Measurements from ENCODE around the gene SALL3. TPM values are rescaled to one million over a fixed set of nuclear protein-coding genes. Genes with fewer than 3 reads are reported as not detected.

SALL3 gene
- total RNA-seq, 2 experiments from 2014 or later = not detected

DNA sequence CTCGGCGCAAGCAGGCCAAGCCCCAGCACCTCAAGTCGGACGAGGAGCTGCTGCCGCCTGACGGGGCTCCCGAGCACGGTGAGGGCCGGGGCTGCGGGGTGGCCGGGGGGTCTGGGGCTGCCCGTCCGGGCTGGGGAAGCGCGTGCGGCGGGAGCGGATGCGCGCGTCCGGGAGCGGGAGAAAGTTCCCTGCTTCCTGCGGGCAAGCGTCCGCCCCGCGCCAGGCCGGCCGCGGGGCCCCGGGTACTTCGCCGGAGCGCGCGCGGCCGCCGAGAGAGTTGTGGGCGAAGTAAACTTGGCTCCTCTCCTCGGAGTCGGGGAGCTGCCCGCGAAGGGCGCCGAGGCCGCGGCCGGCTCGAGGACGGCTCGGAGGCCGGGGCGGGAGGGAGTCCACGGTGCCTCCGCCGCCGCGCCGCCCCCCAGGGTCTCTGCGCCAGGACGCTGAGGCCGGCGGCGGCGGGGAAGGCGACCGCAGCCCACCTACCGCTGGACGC is 707 bp downstream of the SALL3 start:
- ATAC-seq (ENCODE audit: low read depth) (no peak), DNase-seq (no peak)
- peaks cover 70% of the 10 kb centered on the region for H3K27me3 Mint-ChIP-seq
- peaks cover 9% of the 10 kb centered on the region for H3K4me1 Mint-ChIP-seq
- H3K4me3 Mint-ChIP-seq = no peak overlapping the region
- H3K27ac Mint-ChIP-seq = no peak overlapping the region
- H3K9me3 Mint-ChIP-seq = peaks cover 3% of the 10 kb centered on the region
- POLR2A ChIA-PET = no interaction called here
- H3K36me3 Mint-ChIP-seq = peaks cover 8% of the 10 kb centered on the region

- H3K9me3 Mint-ChIP-seq = peaks cover 3% of the 10 kb centered on the region
- no peak overlapping the region for H3K27ac Mint-ChIP-seq
- peaks cover 70% of the 10 kb centered on the region for H3K27me3 Mint-ChIP-seq
- ATAC-seq (ENCODE audit: low read depth) (no peak), DNase-seq (peak; percentile 42)
- H3K4me3 Mint-ChIP-seq = peak overlapping the region; percentile 61
- peaks cover 11% of the 10 kb centered on the region for H3K4me1 Mint-ChIP-seq
- peaks cover 7% of the 10 kb centered on the region for H3K36me3 Mint-ChIP-seq
- POLR2A ChIA-PET = no interaction called here
Observed at GRCh38 chr18:78980777-78981380, 1.3 kb downstream of the SALL3 start.

DNA sequence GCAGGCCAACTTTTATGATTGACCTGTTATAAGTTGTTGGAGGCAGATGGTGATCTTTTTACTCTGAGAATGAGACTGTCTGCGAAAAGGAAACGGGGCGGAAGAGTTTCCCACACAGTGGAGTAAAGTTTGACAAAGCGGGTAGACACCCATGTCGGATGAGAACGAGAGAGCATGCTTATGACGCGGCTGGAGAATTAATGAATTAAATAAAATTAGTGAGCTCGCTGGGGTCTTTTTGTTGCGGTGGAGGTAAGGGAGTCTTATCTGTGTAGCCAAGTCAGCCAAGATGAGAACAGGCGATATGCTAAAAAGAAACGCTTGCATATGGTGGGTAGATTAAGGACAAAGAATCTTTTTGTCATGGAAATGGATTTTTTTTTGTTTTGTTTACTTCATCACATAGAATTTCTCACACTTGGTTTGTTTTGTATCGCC is 1.8 kb downstream of the SALL3 start:
- H3K27ac Mint-ChIP-seq = peak overlapping the region; percentile 71

DNA sequence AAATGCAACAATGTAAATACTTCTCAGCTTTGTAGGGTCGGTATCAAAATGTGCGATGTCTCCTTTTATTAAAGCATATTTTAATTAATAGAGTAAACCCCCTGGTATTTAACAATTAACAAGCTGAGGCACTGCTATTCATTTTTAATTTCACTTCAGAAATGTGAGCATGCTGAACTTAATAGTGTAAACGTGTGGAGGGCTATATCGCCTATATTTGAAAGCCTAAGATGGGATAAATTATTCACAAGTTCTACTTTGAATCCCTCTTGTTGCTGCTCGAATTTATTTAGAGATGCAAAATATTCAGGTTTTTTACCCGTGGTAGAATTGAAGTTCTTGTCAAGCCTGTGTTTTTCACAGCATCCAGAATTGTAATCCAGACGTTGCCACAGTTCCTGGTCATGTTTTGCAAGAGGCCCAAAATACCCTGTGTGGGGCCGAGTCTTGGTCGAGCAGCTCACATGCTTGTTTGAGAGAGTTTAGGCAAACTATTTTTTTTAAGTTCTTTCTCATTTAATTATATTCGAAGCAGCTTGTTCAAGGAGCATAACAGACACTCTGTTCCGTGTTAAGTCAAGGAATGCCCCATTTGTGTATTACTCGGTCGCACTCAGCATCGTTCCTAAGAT is 2.5 kb downstream of the SALL3 start:
- POLR2A ChIA-PET = no interaction called here
- peak overlapping the region; percentile 61 for H3K4me3 Mint-ChIP-seq
- peaks cover 10% of the 10 kb centered on the region for H3K4me1 Mint-ChIP-seq
- H3K27me3 Mint-ChIP-seq = peaks cover 66% of the 10 kb centered on the region
- no peak for DNase-seq
- H3K36me3 Mint-ChIP-seq = peaks cover 5% of the 10 kb centered on the region
- H3K27ac Mint-ChIP-seq = peak overlapping the region; percentile 71
- peaks cover 3% of the 10 kb centered on the region for H3K9me3 Mint-ChIP-seq
- no peak for ATAC-seq (ENCODE audit: low read depth)

More for the DNA sequence above, 1.8 kb downstream of the SALL3 start:
- Mint-ChIP-seq H3K27me3 (peaks cover 70% of the 10 kb centered on the region), H3K9me3 (peaks cover 3% of the 10 kb centered on the region), H3K4me1 (peaks cover 11% of the 10 kb centered on the region), H3K36me3 (peaks cover 6% of the 10 kb centered on the region), H3K4me3 (peak overlapping the region; percentile 61)
- POLR2A ChIA-PET = no interaction called here
- DNase-seq (no peak), ATAC-seq (ENCODE audit: low read depth) (no peak)

DNA sequence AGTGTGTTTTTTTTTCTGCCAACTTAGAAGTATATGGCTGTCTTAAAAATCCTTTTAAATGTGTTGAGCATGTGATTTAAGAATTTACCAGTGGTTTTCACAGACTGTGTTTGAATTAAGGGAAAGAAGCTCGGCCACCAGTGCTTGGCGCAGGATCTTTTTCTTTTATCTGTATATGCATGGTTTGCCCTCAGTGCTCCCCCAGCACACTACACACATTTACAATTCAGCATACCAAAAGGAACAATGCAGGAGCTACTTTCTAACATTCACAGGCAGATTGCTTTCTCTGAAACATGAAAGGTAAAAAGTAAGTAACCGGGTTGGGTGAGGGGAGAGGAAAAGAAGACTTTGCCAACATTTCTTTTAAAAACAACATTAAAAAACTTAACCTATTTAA is 3.9 kb downstream of the SALL3 start:
- DNase-seq (no peak), ATAC-seq (ENCODE audit: low read depth) (no peak)
- Mint-ChIP-seq H3K27ac (no peak overlapping the region), H3K27me3 (peaks cover 67% of the 10 kb centered on the region), H3K9me3 (peaks cover 3% of the 10 kb centered on the region), H3K4me1 (peaks cover 6% of the 10 kb centered on the region), H3K4me3 (no peak overlapping the region), H3K36me3 (peaks cover 4% of the 10 kb centered on the region)
- POLR2A ChIA-PET = no interaction called here

GRCh38 chr18:78984941-78985784 is 5.5 kb downstream of the SALL3 start:
- H3K27me3 Mint-ChIP-seq = peaks cover 75% of the 10 kb centered on the region
- peaks cover 4% of the 10 kb centered on the region for H3K36me3 Mint-ChIP-seq
- peaks cover 3% of the 10 kb centered on the region for H3K9me3 Mint-ChIP-seq
- H3K4me3 Mint-ChIP-seq = no peak overlapping the region
- peaks cover 6% of the 10 kb centered on the region for H3K4me1 Mint-ChIP-seq
- no peak for ATAC-seq (ENCODE audit: low read depth)
- H3K27ac Mint-ChIP-seq = no peak overlapping the region
- DNase-seq = no peak
- POLR2A ChIA-PET = no interaction called here

DNA sequence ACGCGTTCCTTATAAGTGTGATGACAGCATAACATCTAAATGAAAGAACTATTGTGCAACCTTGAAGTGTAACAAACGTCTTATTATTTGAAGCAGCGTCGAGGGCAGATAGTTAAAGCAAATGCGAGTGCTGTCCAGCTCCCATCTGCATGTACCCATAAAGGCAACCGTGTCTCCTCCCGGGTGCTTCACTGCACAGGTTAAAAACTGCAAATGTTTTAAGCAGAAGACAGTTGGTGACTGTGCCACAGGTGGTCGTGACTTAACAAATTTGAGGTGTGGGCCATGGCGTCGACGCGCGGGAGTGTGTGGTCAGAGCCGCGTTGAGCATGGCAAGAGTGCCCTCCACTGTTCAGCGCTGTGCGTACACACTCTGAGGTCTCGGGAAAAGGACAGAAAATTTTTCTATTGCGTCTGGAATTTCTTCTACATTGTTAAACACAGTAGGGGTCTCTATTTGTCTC is 6.4 kb downstream of the SALL3 start:
- Mint-ChIP-seq H3K4me3 (no peak overlapping the region), H3K9me3 (peaks cover 3% of the 10 kb centered on the region), H3K27me3 (peaks cover 74% of the 10 kb centered on the region), H3K4me1 (peaks cover 6% of the 10 kb centered on the region), H3K36me3 (peaks cover 4% of the 10 kb centered on the region), H3K27ac (no peak overlapping the region)
- DNase-seq (no peak), ATAC-seq (ENCODE audit: low read depth) (no peak)
- POLR2A ChIA-PET = no interaction called here

DNA sequence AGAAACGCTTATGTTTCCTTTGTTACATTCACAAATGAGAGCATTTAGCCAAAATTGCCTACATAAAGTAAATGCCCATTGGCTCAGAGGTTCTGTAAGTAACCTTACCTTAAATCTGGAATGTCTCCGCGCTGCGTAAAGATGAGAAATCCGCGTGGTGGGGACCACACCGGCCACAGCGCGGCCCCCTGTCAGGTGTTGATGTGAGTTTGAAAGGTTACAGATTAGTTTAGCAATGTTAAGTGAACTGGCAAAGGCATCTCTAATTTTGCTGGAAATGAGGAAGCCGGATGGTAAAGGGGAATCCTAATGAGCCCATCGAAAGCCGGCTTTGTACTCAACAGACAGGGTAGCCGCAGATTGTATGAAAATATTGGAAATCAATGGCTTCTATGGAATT is 11.8 kb downstream of the SALL3 start:
- no peak for DNase-seq
- Mint-ChIP-seq H3K4me1 (no peaks in the 10 kb centered on the region), H3K27ac (no peak overlapping the region), H3K9me3 (no peaks in the 10 kb centered on the region), H3K36me3 (no peaks in the 10 kb centered on the region), H3K4me3 (no peak overlapping the region), H3K27me3 (peaks cover 25% of the 10 kb centered on the region)
- ATAC-seq (ENCODE audit: low read depth) = no peak
- POLR2A ChIA-PET = no interaction called here

- Mint-ChIP-seq H3K27ac (no peak overlapping the region), H3K27me3 (peaks cover 20% of the 10 kb centered on the region), H3K4me1 (no peaks in the 10 kb centered on the region), H3K4me3 (no peak overlapping the region), H3K36me3 (no peaks in the 10 kb centered on the region), H3K9me3 (no peaks in the 10 kb centered on the region)
- DNase-seq = no peak
- no peak for ATAC-seq (ENCODE audit: low read depth)
- POLR2A ChIA-PET = interaction anchor here (0.5 kb wide), 1 partner anchor 13 kb away, joined by 3 read pairs; no protein-coding TSS in a partner anchor
Observed at GRCh38 chr18:78992041-78993011, 12.7 kb downstream of the SALL3 start.

DNA sequence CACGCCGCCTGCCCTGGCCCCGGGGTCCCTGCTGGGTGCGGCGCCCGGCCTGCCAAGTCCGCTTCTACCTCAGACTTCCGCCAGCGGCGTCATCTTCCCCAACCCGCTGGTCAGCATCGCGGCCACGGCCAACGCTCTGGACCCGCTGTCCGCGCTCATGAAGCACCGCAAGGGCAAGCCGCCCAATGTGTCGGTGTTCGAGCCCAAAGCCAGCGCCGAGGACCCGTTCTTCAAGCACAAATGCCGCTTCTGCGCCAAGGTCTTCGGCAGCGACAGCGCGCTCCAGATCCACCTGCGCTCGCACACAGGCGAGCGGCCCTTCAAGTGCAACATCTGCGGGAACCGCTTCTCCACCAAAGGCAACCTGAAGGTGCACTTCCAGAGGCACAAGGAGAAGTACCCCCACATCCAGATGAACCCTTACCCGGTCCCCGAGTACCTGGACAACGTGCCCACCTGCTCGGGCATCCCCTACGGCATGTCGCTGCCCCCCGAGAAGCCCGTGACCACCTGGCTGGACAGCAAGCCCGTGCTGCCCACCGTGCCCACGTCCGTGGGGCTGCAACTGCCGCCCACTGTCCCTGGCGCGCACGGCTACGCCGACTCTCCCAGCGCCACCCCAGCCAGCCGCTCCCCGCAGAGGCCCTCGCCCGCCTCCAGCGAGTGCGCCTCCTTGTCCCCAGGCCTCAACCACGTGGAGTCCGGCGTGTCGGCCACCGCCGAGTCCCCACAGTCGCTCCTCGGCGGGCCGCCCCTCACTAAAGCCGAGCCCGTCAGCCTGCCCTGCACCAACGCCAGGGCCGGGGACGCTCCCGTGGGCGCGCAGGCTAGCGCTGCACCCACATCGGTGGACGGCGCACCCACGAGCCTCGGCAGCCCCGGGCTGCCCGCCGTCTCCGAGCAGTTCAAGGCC is 13.7 kb downstream of the SALL3 start:
- DNase-seq = no peak
- no peak for ATAC-seq (ENCODE audit: low read depth)
- Mint-ChIP-seq H3K27ac (no peak overlapping the region), H3K9me3 (no peaks in the 10 kb centered on the region), H3K27me3 (peaks cover 11% of the 10 kb centered on the region), H3K36me3 (no peaks in the 10 kb centered on the region), H3K4me3 (no peak overlapping the region), H3K4me1 (no peaks in the 10 kb centered on the region)
- POLR2A ChIA-PET = no interaction called here

DNA sequence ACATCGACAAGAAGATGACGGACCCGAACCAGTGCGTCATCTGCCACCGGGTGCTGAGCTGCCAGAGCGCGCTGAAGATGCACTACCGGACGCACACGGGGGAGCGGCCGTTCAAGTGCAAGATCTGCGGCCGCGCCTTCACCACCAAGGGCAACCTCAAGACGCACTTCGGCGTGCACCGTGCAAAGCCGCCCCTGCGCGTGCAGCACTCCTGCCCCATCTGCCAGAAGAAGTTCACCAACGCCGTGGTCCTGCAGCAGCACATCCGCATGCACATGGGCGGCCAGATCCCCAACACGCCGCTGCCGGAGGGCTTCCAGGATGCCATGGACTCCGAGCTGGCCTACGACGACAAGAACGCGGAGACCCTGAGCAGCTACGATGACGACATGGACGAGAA is 14.4 kb downstream of the SALL3 start:
- H3K27ac Mint-ChIP-seq = no peak overlapping the region
- no peaks in the 10 kb centered on the region for H3K4me1 Mint-ChIP-seq
- no peak overlapping the region for H3K4me3 Mint-ChIP-seq
- peaks cover 6% of the 10 kb centered on the region for H3K27me3 Mint-ChIP-seq
- no peaks in the 10 kb centered on the region for H3K36me3 Mint-ChIP-seq
- no peak for ATAC-seq (ENCODE audit: low read depth)
- no peak for DNase-seq
- POLR2A ChIA-PET = no interaction called here
- H3K9me3 Mint-ChIP-seq = no peaks in the 10 kb centered on the region

GRCh38 chr18:78994531-78994930 is 14.9 kb downstream of the SALL3 start:
- Mint-ChIP-seq H3K27me3 (peaks cover 8% of the 10 kb centered on the region), H3K27ac (no peak overlapping the region), H3K4me3 (no peak overlapping the region), H3K4me1 (no peaks in the 10 kb centered on the region), H3K9me3 (no peaks in the 10 kb centered on the region), H3K36me3 (no peaks in the 10 kb centered on the region)
- ATAC-seq (ENCODE audit: low read depth) (no peak), DNase-seq (no peak)
- POLR2A ChIA-PET = no interaction called here

All from activated naive CD8-positive, alpha-beta T cell treated with anti-CD3 and anti-CD28 coated beads, Interleukin-2, amount 10 ng/mL, durations not matched to agents 7 days and 5 days (primary cell).